ENCODE data around the gene ZNF438. TPM values are rescaled to one million over a fixed set of nuclear protein-coding genes. Genes with fewer than 3 reads are reported as not detected.

The ZNF438 gene
- total RNA-seq, 1 experiment from 2014 or later: 2.0 TPM

DNA sequence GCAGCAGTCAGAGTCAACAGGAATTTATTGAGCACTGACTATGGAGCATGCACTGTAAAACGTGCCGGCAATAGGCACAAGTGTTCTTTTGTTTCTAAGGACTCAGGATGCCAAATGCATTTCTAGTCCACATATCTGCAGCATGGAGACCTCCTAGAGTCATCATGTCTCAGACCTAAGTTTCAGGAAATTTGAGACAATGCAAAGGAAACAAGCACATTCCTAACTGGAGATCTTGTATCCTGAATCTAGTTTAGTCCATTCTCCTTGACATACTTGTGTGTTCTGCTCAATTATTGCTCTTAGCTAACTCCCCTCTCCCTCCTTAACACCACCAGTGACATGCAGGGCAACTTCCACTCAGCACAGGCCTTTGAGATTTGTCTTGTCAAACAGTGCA is 173.2 kb downstream of the ZNF438 start:
- DNase-seq (ENCODE audit: low read depth, low spot score) (no peak), ATAC-seq (no peak)
- no peaks in the 10 kb centered on the region for H3K36me3 ChIP-seq (ENCODE audit: control insufficient read depth, insufficient read depth, low read length)
- ChIA-PET POLR2A (no interaction called here), CTCF (no interaction called here)
- no TSS peak for BruUV-seq (replicated peaks)
- in situ Hi-C loops (cut with HindIII; ENCODE audit: low pct_unique_long_range_greater_than_20kb, low sequenced_read_pairs) (no loop called here), intact Hi-C loops (cut with micrococcal nuclease; ENCODE audit: unreplicated experiment) (no loop called here)
- no peaks in the 10 kb centered on the region for H3K27me3 ChIP-seq (ENCODE audit: control insufficient read depth, insufficient read depth, low read length)
- H3K9me3 ChIP-seq (ENCODE audit: control insufficient read depth, insufficient read depth, low read depth, low read length): no peaks in the 10 kb centered on the region
- H3K4me3 ChIP-seq (ENCODE audit: low read depth in 2 of 2, low read length in 2 of 2): no peak overlapping the region
- no peaks in the 10 kb centered on the region for H3K4me1 ChIP-seq (ENCODE audit: control insufficient read depth, insufficient read depth, low read length)
- TF ChIP-seq TCF7L2 (IDR thresholded peaks at IDR 0.05; ENCODE audit: low read depth, low read length): no peak
- no peak overlapping the region for H3K27ac ChIP-seq (ENCODE audit: low read length)

DNA sequence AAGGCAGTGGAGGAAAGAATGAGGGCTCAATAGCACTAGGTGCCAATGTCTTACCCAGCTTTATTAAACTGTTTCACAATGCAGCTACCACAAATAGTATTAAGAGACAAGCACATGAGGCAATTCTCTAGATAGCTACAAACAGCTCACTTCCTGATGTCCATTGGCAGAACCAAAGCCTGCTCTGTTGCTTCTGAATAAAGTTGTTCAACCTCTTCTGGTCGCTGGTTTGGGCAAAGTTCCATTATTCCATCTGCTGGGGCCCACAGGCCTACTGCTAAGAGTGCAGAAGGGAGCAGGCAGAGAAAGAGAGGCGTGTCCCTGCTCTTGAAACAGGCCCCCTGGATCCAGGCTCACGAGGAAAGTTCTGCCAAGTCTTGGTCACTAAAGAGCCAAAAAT is 173.9 kb downstream of the ZNF438 start:
- BruUV-seq (replicated peaks): no TSS peak
- TF ChIP-seq, protein P1, sequence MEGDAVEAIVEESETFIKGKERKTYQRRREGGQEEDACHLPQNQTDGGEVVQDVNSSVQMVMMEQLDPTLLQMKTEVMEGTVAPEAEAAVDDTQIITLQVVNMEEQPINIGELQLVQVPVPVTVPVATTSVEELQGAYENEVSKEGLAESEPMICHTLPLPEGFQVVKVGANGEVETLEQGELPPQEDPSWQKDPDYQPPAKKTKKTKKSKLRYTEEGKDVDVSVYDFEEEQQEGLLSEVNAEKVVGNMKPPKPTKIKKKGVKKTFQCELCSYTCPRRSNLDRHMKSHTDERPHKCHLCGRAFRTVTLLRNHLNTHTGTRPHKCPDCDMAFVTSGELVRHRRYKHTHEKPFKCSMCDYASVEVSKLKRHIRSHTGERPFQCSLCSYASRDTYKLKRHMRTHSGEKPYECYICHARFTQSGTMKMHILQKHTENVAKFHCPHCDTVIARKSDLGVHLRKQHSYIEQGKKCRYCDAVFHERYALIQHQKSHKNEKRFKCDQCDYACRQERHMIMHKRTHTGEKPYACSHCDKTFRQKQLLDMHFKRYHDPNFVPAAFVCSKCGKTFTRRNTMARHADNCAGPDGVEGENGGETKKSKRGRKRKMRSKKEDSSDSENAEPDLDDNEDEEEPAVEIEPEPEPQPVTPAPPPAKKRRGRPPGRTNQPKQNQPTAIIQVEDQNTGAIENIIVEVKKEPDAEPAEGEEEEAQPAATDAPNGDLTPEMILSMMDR (IDR thresholded peaks at IDR 0.05): no peak
- TF ChIP-seq TCF7L2 (IDR thresholded peaks at IDR 0.05; ENCODE audit: low read depth, low read length): no peak
- TF ChIP-seq, protein P2, sequence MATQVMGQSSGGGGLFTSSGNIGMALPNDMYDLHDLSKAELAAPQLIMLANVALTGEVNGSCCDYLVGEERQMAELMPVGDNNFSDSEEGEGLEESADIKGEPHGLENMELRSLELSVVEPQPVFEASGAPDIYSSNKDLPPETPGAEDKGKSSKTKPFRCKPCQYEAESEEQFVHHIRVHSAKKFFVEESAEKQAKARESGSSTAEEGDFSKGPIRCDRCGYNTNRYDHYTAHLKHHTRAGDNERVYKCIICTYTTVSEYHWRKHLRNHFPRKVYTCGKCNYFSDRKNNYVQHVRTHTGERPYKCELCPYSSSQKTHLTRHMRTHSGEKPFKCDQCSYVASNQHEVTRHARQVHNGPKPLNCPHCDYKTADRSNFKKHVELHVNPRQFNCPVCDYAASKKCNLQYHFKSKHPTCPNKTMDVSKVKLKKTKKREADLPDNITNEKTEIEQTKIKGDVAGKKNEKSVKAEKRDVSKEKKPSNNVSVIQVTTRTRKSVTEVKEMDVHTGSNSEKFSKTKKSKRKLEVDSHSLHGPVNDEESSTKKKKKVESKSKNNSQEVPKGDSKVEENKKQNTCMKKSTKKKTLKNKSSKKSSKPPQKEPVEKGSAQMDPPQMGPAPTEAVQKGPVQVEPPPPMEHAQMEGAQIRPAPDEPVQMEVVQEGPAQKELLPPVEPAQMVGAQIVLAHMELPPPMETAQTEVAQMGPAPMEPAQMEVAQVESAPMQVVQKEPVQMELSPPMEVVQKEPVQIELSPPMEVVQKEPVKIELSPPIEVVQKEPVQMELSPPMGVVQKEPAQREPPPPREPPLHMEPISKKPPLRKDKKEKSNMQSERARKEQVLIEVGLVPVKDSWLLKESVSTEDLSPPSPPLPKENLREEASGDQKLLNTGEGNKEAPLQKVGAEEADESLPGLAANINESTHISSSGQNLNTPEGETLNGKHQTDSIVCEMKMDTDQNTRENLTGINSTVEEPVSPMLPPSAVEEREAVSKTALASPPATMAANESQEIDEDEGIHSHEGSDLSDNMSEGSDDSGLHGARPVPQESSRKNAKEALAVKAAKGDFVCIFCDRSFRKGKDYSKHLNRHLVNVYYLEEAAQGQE (IDR thresholded peaks at IDR 0.05; ENCODE audit: insufficient read depth in 1 of 2, low read depth in 2 of 2, low read length in 1 of 2): no peak
- no peaks in the 10 kb centered on the region for H3K4me1 ChIP-seq (ENCODE audit: control insufficient read depth, insufficient read depth, low read length)
- intact Hi-C loops (cut with micrococcal nuclease; ENCODE audit: unreplicated experiment): no loop called here
- H3K27me3 ChIP-seq (ENCODE audit: control insufficient read depth, insufficient read depth, low read length): no peaks in the 10 kb centered on the region
- DNase-seq (ENCODE audit: low read depth, low spot score): no peak
- in situ Hi-C loops (cut with HindIII; ENCODE audit: low pct_unique_long_range_greater_than_20kb, low sequenced_read_pairs): no loop called here
- POLR2A ChIA-PET: no interaction called here
- H3K36me3 ChIP-seq (ENCODE audit: control insufficient read depth, insufficient read depth, low read length): no peaks in the 10 kb centered on the region
- no peak overlapping the region for H3K27ac ChIP-seq (ENCODE audit: low read length)
- no peak for ATAC-seq
- CTCF ChIA-PET: no interaction called here
- H3K9me3 ChIP-seq (ENCODE audit: control insufficient read depth, insufficient read depth, low read depth, low read length): no peaks in the 10 kb centered on the region
- no peak overlapping the region for H3K4me3 ChIP-seq (ENCODE audit: low read depth in 2 of 2, low read length in 2 of 2)

DNA sequence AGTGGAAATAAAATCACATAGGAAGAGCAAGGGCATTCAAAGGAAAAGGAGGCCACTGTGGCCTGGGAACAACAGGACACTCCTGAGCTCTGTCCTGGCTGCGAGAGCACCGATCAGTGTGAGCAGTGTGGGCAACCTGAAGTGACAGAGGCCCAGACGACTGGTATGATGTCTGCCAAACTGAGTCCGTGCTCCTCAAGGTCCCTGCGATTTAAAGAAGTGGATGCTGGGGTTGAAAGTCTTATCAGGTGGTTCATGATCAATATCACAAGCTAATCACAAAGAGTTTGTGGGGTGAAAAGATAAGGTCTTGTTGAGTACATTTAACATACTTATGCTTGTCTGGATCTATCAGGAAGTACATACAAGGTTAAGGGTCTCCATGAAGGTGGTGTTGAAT is 176.5 kb downstream of the ZNF438 start:
- POLR2A ChIA-PET: no interaction called here
- ATAC-seq (no peak), DNase-seq (ENCODE audit: low read depth, low spot score) (no peak)
- TF ChIP-seq, protein P1 (IDR thresholded peaks at IDR 0.05): no peak
- TF ChIP-seq POLR2AphosphoS5 (IDR thresholded peaks at IDR 0.05; ENCODE audit: low read depth, low read length) (no peak), TCF7L2 (IDR thresholded peaks at IDR 0.05; ENCODE audit: low read depth, low read length) (no peak), SIN3A (IDR thresholded peaks at IDR 0.05; ENCODE audit: borderline replicate concordance, insufficient read depth, low read depth, low read length) (no peak)
- TF ChIP-seq, protein P2 (IDR thresholded peaks at IDR 0.05; ENCODE audit: insufficient read depth in 1 of 2, low read depth in 2 of 2, low read length in 1 of 2): no peak
- Histone ChIP-seq H3K4me1 (ENCODE audit: control insufficient read depth, insufficient read depth, low read length) (no peaks in the 10 kb centered on the region), H3K27me3 (ENCODE audit: control insufficient read depth, insufficient read depth, low read length) (no peaks in the 10 kb centered on the region), H3K36me3 (ENCODE audit: control insufficient read depth, insufficient read depth, low read length) (no peaks in the 10 kb centered on the region), H3K9me3 (ENCODE audit: control insufficient read depth, insufficient read depth, low read depth, low read length) (no peaks in the 10 kb centered on the region), H3K27ac (ENCODE audit: low read length) (no peak overlapping the region), H3K4me3 (ENCODE audit: low read depth in 2 of 2, low read length in 2 of 2) (no peak overlapping the region)
- no TSS peak for BruUV-seq (replicated peaks)
- intact Hi-C loops (cut with micrococcal nuclease; ENCODE audit: unreplicated experiment) (no loop called here), in situ Hi-C loops (cut with HindIII; ENCODE audit: low pct_unique_long_range_greater_than_20kb, low sequenced_read_pairs) (no loop called here)
- CTCF ChIA-PET: no interaction called here

Data from Panc1 (cell line).